ENCODE results near the gene TENM4. TPM values are rescaled to one million over a fixed set of nuclear protein-coding genes. Genes with fewer than 3 reads are reported as not detected.
A peak's percentile ranks its signal among the peaks of the same experiment; 100 is the strongest.

The TENM4 gene
- polyA plus RNA-seq, 1 of the 3 experiments (the other 2 are of a cell fraction) = 16.7 TPM

GRCh38 chr11:78812513-78813293, 628.1 kb downstream of the TENM4 start:
- Histone ChIP-seq H3K4me2 (no peak overlapping the region), H3K36me3 (replicated peaks in 1 of 2; ENCODE audit: control insufficient read depth in 1 of 2, insufficient read depth in 2 of 2, low read length in 1 of 2) (peaks cover 3 to 9% of the 10 kb centered on the region in 2 experiments), H3K4me1 (ENCODE audit: control insufficient read depth in 1 of 2, insufficient read depth in 2 of 2, low read depth in 1 of 2, low read length in 1 of 2) (peaks cover 18 to 42% of the 10 kb centered on the region in 2 experiments; a peak in 2 of 4 replicates), H3K27me3 (ENCODE audit: insufficient read depth) (no peaks in the 10 kb centered on the region), H2AFZ (ENCODE audit: low read depth) (no peak overlapping the region), H3K9me2 (no peaks in the 10 kb centered on the region), H3K9me3 (no peaks in the 10 kb centered on the region), H3K79me2 (ENCODE audit: insufficient read depth) (no peaks in the 10 kb centered on the region), H3K4me3 (ENCODE audit: low read depth in 2 of 2, low read length in 1 of 2) (no peak overlapping the region), H3K27ac (ENCODE audit: low read depth in 2 of 2, low read length in 1 of 2) (peak overlapping the region in 1 of 2 experiments; percentile 14; a peak in 1 of 4 replicates), H3F3A (replicated peaks; ENCODE audit: insufficient read depth) (no peaks in the 10 kb centered on the region), H4K20me1 (ENCODE audit: insufficient read depth) (no peaks in the 10 kb centered on the region), H3K9ac (no peak overlapping the region)
- no peak for DNase-seq
- no peak for TF ChIP-seq MEF2A (IDR thresholded peaks at IDR 0.05; ENCODE audit: borderline replicate concordance, low read depth)
- POLR2A ChIA-PET = no interaction called here
- CTCF ChIA-PET = interaction anchor here (1.2 to 3.7 kb wide), 3 partner anchors 10 to 167 kb away, joined by 3 to 13 read pairs (median 7); no protein-coding TSS in a partner anchor
- 90% methylated on average over 6 of the region's 6 CpGs for WGBS (ENCODE audit: low lambda C conversion rate)

- DNase-seq = no peak
- no peaks in the 10 kb centered on the region for H3K79me2 ChIP-seq (ENCODE audit: insufficient read depth)
- H3K27me3 ChIP-seq (ENCODE audit: insufficient read depth) = no peaks in the 10 kb centered on the region
- H3K4me3 ChIP-seq (ENCODE audit: low read depth in 2 of 2, low read length in 1 of 2) = no peak overlapping the region
- H3K27ac ChIP-seq (ENCODE audit: low read depth in 2 of 2, low read length in 1 of 2) = peak overlapping the region; percentile 66 to 80
- no peak overlapping the region for H3K4me2 ChIP-seq
- H3K9ac ChIP-seq = no peak overlapping the region
- TF ChIP-seq RFX5 (IDR thresholded peaks at IDR 0.05; ENCODE audit: low read length) = no peak
- TF ChIP-seq NRF1 (IDR thresholded peaks at IDR 0.05; ENCODE audit: low read depth, low read length) = no peak
- no peak for TF ChIP-seq SIN3A (IDR thresholded peaks at IDR 0.05; ENCODE audit: borderline replicate concordance, low read depth, low read length)
- TF ChIP-seq CHD2 (IDR thresholded peaks at IDR 0.05; ENCODE audit: low read length, partially characterized antibody) = no peak
- TF ChIP-seq POLR2AphosphoS5 (IDR thresholded peaks at IDR 0.05; ENCODE audit: low read depth, low read length) = no peak
- TF ChIP-seq GABPA (IDR thresholded peaks at IDR 0.05; ENCODE audit: low read depth) = no peak
- no peak for TF ChIP-seq CTCF (IDR thresholded peaks at IDR 0.05)
- peaks cover 18 to 40% of the 10 kb centered on the region in 2 experiments; a peak in 2 of 4 replicates for H3K4me1 ChIP-seq (ENCODE audit: control insufficient read depth in 1 of 2, insufficient read depth in 2 of 2, low read depth in 1 of 2, low read length in 1 of 2)
- H3K9me2 ChIP-seq = no peaks in the 10 kb centered on the region
- H3K9me3 ChIP-seq = no peaks in the 10 kb centered on the region
- CTCF ChIA-PET = interaction anchor here (1.1 to 4.9 kb wide), 6 partner anchors 8 to 164 kb away, joined by 3 to 42 read pairs (median 8); no protein-coding TSS in a partner anchor
- no peak overlapping the region for H2AFZ ChIP-seq (ENCODE audit: low read depth)
- no peaks in the 10 kb centered on the region for H4K20me1 ChIP-seq (ENCODE audit: insufficient read depth)
- POLR2A ChIA-PET = no interaction called here
- 75% methylated on average over 7 of the region's 7 CpGs for WGBS (ENCODE audit: low lambda C conversion rate)
- peaks cover 3 to 7% of the 10 kb centered on the region in 2 experiments for H3K36me3 ChIP-seq (replicated peaks in 1 of 2; ENCODE audit: control insufficient read depth in 1 of 2, insufficient read depth in 2 of 2, low read length in 1 of 2)
- H3F3A ChIP-seq (replicated peaks; ENCODE audit: insufficient read depth) = no peaks in the 10 kb centered on the region
Measured at GRCh38 chr11:78810559-78811009, 630.2 kb downstream of the TENM4 start.

Data from SK-N-SH (cell line).